GM19395 (cell line): ENCODE results near the gene CLNK.

Source experiments
- ATAC-seq: cut with Tn5 transposase; IDR thresholded peaks from one replicate; pipeline ENCODE4 v1.9.1; 2021; ENCODE audit warnings: mild to moderate bottlenecking, moderate library complexity; ENCODE audit not compliant: unreplicated experiment

Gene CLNK

DNA sequence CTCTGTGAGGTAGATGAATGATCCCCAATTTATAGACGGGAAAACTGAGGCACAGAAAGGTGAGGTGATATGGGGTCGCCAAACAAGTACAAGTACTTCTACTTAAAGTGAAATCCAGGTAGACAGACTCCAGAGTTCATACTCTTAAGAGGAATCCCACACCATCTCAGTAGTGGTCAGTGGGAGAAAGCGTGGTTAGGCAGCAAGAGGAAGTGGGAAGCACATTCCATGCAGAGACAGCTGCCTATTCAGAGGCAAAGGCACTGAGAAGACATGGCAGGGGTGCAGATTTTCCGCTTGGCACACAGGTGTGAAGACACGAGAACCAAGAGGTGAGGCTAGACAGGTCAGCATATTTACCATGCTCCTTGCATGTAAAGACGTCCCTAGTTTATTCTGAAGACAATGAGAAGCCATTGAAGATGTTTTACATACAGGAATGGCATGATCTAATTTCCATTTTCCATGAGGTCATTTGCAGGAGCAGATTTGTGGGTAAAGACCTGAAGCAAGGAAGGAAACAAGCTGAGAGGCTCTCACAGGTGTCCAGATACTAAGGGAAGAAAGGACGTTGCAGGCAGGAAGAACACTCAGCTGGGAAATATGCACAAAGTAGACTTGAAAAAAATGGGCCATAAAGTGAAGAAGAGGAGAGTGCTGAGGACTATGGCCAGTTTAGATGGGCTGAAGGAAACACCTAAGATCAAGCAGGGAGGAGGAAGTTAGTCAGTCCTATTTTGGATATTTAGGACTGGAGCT, 17.3 kb upstream of the CLNK start:
- ATAC-seq = no peak

GRCh38 chr4:10701161-10701560, 16.6 kb upstream of the CLNK start:
- no peak for ATAC-seq

DNA sequence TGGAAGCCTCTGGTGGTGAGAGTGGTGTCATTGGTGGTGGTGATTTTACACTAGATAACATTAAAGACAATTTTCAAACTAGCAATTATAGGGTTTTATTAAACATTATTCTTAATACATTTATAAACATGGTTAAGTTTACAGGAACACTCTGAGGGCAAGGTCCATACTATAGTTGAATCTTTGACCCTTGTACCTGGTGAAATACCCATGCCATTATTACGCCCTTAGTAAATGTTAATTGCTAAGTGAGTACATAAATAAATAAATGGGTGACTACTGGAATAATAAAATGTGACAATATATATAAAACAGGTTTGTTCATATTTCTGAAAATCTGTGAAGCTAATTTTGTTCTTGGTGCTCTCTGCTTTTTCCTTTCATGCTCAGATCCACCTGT, 13.6 kb upstream of the CLNK start:
- ATAC-seq = no peak

GRCh38 chr4:10697086-10697485, 12.5 kb upstream of the CLNK start:
- no peak for ATAC-seq

- ATAC-seq = no peak
Observed at GRCh38 chr4:10696253-10696652, 11.7 kb upstream of the CLNK start.

DNA sequence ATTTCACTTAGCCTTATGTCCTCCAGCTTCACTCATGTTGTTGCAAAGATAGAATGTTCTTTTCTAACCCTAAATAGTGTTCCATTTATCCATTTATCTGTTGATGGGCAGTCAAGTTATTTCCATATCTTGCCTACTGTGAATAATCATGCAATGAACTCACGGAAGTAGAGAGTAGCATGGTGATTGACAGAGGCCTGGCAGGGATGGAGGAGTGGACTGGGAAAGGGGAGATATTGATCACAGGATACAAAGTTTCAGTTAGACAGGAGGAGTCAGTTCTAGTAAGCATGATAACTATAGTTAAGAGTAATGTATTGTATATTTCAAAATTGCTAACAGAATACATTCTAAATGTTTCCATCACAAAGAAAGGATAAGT, 10.3 kb upstream of the CLNK start:
- no peak for ATAC-seq

GRCh38 chr4:10694151-10694827, 9.7 kb upstream of the CLNK start:
- no peak for ATAC-seq

DNA sequence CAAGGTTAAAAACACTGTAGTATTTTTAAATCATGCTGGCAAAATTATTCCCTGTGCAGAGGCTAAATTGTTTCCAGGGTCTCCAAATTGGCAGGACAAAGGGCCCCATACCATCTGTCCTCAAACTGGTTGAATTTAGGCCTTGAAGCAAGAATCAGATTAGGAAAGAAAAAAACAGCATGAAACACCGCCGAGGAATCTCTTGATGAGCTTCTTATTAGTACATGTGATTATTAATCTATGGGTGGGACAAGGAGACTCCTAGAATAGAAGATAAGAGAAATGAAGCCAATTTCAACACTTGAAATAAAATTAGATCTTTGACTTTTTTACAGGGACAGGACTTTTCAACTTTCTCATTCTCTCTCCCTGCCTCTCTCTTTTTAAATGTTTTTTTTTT, 7.1 kb upstream of the CLNK start:
- no peak for ATAC-seq

DNA sequence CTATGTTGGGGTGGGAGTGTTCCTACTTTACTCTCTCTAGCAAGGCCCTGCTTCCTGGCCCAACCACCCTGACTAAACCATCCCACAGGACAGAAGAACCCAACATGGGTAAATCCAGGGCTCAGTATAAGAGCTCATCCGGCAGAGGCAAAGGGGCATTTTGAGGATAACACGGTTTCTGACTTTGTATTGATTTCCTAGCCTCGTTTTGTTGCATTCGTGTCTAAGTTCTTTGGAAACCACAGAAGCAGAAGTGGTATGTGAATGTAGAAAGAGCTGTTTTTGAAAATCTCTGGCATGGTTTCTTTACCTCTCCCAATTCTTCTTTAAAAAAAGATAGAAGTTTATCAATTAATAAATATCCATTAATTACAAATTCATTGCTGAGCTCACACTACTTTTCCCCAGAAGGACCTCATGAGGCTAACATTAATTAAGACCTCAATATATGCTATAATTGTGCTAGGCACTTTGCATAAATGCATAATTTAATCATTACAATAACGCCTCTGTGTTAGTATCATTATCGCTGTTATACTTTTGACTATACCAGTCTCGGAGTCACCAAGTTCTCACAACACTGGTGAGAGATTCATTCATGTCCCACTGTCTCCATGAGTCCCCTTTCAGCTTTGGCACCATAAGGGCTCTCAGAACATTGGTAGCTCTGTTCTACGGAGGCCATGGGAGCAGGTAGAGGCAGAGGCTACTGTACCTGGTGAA, 5.8 kb upstream of the CLNK start:
- peak; percentile 36 for ATAC-seq

DNA sequence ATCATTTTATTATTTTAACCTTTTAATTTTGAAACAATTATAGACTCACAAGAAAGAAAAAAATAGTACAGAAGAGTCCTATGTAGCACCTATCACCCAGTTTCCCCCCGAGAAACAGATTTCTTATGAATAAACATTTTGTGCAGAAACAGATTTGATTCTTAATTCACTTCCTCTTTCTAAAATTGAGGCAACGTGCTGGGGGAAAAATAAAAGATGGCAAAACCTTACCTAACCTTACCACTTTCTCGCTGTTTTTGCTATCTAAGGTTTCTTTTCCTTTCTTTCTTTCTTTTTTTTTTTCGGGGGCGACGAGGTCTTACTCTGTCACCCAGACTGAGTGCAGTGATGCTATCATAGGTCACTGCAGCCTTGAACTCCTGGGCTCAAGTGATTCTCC, 4.3 kb upstream of the CLNK start:
- ATAC-seq = no peak

DNA sequence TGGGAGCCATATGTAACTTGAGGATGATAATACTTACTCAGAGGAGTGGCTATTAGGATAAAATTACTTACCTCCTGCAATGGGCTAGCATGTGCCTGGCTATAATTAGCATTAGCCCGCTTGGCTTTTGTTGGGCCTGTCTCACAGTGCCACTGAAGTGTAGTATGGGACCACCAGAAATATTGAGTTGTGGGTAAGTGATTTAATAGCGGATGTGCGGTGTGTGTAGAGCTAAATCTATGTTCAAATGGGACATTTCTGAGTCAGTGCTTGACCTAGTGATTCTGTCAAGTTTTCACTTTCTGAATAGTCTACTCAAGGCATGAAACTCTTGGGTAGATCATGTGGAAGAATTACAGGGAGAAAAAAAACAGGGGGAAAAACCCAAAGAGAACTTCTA, 3.5 kb upstream of the CLNK start:
- peak; percentile 40 for ATAC-seq

GRCh38 chr4:10687526-10687925, 3.0 kb upstream of the CLNK start:
- ATAC-seq = no peak

GRCh38 chr4:10682397-10682796, 2.2 kb downstream of the CLNK start:
- ATAC-seq = no peak

GRCh38 chr4:10677796-10678497, 6.6 kb downstream of the CLNK start:
- ATAC-seq = peak; percentile 38

GRCh38 chr4:10673817-10674369, 10.7 kb downstream of the CLNK start:
- ATAC-seq = peak; percentile 82

GRCh38 chr4:10672379-10672778, 12.2 kb downstream of the CLNK start:
- ATAC-seq = no peak

DNA sequence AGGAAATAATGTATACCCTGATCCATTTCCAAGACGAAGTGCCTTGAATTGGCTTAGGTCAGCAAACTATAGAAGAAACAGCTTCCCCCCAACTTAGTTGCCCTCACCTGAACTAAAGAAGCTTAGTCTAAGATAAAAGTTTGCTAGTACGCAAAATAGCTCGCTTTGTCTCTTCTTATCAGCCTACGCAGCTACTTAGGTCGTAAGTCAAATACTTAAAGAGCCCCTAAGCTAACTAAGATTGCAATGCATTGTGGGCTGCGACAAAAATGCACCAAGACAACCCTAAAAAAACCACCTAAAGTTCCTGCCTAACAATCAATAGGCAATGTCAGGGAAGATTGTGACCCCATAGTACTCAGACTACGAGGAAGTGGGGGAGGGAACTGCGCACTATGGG, 12.8 kb downstream of the CLNK start:
- ATAC-seq = no peak

DNA sequence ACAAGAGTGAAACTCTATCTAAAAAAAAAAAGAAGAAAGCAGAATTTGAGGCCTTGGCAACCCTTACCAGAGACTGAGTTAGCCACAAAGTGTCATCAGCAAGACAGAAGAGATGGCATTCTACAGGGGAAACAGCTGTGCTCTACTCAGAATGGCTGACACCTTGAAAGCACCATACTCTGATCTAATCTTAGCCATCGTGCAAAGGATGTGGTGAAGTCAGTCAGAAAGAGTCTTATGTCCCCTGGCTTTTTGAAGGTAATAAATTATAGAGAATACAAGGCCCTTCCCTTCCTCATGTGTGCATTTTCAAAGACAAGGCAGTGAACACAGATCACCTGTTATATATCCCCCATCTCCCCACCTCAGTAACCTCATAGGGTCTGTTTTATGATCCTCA, 13.2 kb downstream of the CLNK start:
- peak; percentile 87 for ATAC-seq

- no peak for ATAC-seq
Observed at GRCh38 chr4:10670321-10670720, 14.2 kb downstream of the CLNK start.

DNA sequence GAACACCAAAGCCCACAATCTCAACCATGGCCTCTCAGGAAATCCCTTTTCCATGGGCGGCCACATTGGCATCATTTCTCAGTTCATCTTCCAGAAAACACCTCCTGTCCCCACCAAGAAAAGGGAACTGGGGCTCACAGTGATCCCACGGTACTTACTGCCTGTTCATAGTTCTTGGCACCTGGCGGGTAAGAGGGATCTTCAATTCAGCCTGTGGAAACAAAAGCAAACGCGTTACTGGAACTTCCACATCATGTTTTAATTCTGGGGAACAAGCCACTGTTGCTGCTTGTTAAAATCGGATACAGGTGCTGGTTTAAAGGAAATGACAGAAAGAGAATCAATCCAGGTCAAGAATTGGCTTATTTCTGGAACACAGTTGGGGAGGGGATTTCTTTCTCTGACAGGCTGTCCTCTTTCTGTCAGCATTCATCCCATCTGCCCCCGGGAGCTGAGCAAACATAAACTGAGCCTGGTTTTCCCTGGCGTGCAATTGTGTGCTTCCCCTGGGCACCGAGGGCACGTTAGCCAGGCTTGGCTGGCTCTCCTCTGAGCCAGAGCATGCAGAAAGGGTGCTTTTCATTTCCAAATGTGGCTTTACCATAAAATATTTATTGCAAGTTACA, 16.8 kb downstream of the CLNK start:
- no peak for ATAC-seq

DNA sequence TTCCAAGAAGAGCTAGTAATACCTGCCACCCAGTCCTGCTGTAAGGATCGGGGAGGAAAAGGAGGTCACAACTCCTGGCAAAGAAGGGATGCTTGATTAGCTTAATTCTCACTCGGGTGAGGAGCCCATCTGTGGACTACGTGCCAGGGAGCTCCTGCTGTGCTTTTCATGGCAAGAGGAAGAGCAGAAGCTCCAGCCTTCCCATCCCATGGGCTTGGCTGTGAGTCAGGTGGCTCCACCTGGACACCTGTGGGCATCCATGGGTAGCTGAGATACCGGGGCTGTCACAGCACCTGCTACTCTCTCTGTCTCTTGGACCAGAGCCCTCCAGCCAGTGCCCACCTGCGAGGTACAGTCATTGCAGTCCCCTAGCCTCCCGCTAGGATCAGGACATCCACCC, 18.0 kb downstream of the CLNK start:
- ATAC-seq = no peak
